ENCODE measurements around the gene HEXD.
"Not testable (repeated sequence)": the region's sequence is repeated elsewhere in the genome, so short reads cannot be mapped to it uniquely, and the experiment has no call there.

Gene HEXD

GRCh38 chr17:82442643-82443464 lies 24.7 kb downstream of the HEXD start:
- no peak for DNase-seq

DNA sequence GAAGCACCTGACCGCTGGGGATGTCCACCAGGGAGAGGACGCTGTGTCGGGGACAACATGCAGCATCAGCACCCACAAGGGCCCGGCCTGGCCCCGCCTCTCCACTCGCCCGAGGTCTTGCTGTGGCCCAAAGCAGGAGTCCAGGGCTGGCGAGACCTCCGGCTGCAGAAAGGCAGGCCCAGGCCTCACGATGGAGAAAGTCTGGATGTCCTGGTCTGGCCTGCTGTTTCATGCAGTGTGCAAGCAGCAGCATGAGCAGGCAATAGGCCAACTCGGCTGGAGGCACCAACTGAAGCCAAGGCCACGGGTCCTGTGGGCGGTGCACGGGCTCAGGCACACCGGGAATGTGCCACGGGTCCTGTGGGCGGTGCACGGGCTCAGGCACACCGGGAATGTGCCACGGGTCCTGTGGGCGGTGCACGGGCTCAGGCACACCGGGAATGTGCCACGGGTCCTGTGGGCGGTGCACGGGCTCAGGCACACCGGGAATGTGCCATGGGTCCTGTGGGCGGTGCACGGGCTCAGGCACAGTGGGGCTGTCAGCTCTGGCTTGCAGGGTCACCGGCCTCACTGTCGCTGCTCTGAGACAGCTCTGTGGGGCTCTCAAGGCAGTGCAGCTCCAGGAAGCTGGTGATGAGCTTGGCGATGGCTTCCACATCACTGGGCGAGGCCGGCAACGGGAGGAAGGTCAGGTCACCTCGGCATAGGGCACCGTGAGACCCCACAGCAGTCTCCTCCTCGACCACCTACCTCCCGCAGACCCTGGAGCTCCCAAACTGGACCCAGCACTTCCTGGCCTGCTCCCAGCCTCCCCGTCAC lies 25.5 kb downstream of the HEXD start:
- DNase-seq = no peak

DNA sequence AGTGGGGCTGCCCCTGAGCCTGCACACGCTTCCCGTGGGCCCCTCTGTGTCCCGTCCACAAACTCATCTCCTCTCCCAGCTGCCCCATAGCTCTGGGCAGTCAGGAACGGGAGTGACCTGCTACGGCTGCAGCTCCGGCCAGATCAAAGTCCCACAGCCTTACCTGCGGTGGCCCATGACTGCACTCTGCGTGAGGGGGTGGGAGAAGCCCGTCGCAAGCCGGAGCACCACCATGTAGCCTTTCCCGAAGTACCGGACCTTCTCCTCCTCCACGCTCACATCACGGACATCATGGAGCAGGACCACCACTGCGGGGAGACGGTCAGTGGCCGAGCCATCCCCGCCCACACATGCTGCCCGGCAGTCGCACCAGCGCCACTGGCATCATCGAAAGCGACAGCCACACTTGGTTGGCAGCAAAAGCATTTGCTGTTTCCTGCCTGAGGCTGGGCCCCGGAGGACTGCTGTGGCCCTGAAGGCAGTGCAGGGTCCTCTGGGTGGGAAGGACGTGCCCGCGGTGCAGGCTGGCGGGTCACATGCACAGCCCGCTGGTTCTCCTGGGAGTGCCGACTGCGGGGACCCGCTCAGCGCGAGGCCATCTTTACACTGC lies 26.2 kb downstream of the HEXD start:
- no peak for DNase-seq

GRCh38 chr17:82444941-82445521 lies 26.9 kb downstream of the HEXD start:
- peak; percentile 76 for DNase-seq

DNA sequence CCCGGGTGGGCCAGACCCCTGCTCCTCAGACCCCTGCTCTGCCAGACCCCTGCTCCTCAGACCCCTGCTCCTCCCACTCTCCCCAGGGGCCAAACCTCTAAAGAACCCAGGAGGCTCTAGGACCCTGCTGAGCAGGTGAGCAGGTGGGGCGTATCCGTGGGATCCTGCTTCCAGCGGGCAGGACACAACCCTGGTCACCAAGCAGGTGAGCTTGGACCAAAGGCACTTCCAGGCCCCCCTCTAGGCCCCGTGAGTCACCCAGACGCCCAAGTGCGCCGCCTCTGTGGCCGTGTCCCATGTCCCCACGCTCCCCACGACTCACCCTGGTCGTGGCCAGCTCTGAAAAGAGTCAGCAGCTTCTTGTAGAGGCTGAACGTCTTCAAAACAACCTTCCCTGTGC lies 27.4 kb downstream of the HEXD start:
- no peak for DNase-seq

DNA sequence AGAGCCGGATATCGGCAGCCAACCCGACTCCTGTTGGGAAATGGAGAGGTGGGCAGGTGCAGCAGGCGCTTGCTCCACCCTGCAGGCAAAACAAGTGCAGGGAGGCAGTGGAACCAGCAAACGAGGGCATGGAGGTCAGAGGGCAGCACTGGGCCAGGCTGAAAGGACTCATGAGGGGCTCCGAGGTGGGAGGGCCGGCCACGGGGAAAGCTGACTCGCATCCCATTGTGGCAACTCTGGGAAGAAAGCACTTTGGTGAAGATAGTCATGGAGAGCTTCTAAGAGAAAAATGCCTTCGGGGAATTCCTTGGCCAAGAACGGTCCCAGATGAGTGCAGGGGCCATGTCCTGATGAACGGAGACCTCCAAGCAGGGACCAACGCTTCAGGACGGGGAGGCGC lies 28.0 kb downstream of the HEXD start:
- no peak for DNase-seq

- no peak for DNase-seq
These were observed 28.5 kb downstream of the HEXD start for GRCh38 chr17:82446649-82447048.

GRCh38 chr17:82447876-82448275 lies 29.7 kb downstream of the HEXD start:
- no peak for DNase-seq

DNA sequence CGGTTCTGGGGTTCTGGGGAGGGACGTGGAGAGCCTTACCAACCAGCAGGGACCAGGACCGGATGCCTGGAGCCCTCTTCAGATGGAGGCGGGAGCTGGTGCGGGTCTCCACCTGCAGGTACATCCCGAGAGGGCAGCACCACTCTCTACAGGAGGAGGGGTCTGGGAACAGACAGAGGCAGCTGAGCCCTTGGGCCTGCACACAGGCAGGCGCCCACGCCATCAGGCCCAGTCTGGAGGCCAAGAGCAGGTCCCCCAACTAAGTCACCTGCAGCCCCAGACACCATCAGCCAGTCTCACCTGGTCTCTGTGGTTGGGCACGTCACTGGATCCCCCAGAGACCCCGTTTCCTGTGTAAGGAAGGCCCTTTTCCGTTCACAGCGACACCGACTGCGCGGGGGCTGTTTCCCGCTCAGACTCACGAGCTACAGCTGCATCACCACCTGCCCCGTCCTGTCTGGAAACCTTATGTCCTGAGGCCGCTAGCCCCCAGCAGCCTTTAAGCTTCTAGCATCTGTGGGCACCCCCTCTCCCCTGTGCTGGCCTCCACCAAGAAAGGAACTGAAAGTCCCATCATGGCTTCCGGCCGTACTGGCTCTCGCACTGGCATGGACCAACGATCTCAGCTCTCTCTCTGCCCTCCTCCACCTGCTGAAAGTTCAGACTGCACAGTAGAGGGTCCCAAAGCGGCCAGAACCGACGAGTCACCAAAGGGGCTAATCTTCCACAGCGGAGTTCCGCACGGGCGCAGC lies 31.2 kb downstream of the HEXD start:
- peak; percentile 76 for DNase-seq

- no peak for DNase-seq
These were observed 31.8 kb downstream of the HEXD start for GRCh38 chr17:82449883-82450356.

DNA sequence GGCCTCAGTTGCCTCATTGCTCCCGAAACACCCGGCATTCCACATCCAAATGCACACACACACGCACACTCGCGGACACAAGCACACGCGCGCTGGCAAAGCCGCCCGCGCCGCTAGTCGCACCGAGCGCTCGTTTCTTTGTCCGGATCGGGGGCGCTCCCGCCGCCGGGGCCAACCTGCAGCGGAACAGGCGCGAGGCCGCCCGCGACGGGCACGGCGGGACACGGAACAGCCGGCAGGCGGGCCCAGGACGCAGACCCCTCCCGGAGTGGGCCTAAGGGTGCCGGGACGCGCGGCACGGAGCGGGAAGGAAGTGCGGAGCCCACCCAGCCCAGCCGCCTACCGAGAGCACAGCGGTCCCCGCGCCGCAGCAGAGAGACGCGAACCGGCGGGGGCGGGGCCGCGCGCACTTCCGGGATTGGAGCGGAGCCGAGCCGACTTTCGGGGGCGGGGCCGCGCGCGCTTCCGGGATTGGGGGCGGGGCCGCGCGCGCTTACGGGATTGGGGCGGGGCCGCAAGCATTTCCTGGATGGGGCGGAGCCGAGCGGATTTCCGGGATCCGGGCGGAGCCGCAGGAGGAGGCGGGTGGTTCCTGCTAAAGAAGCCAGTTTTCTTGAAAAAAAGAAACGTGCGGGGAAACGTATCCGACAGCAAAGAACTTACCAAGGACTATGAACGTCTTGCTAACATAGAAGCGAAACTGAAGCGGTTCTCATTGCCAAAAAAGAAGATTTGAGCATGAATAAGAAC lies 32.4 kb downstream of the HEXD start, which contains the start of gene CYBC1:
CYBC1 (minus strand) TSS at position 396 of the 750 bp plus-strand sequence. CDS start 1,498 bp downstream, outside the sequence.
- DNase-seq = peak; percentile 96

DNA sequence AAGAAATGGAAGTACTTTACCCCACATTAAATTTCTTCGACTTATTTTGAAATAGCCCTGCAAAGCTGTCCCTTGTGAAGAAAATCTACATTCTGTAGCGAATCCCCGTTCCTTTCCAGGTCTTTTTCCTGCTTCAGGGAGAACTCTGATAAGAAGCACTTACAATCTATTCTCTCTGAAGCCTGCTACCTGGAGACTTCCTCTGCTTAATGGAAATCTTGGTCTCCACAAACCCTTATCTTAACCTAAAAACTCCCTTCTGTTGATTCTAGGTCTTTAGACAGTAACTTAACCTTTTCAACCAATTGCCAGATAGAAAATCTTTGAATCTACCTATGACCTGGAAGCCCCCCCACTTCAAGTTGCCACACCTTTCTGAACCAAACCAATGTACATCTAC lies 34.0 kb downstream of the HEXD start:
- DNase-seq = no peak

- DNase-seq = not testable (repeated sequence)
These were observed 35.0 kb downstream of the HEXD start for GRCh38 chr17:82453151-82453550.

DNA sequence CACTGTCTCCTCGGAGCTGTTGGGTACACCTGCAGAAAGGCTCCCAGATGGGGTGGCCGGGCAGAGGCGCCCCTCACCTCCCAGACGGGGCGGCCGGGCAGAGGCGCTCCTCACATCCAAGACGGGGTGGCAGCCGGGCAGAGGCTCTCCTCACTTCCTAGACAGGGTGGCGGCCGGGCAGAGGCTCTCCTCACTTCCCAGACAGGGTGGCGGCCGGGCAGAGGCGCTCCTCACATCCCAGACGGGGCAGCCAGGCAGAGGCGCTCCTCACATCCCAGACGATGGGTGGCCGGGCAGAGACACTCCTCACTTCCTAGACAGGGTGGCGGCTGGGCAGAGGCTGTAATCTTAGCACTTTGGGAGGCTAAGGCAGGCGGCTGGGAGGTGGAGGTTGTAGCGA lies 35.6 kb downstream of the HEXD start:
- DNase-seq = not testable (repeated sequence)

- no peak for DNase-seq
These were observed 39.2 kb downstream of the HEXD start for GRCh38 chr17:82457073-82457928.

GRCh38 chr17:82457929-82458178 lies 39.7 kb downstream of the HEXD start:
- DNase-seq = no peak

DNA sequence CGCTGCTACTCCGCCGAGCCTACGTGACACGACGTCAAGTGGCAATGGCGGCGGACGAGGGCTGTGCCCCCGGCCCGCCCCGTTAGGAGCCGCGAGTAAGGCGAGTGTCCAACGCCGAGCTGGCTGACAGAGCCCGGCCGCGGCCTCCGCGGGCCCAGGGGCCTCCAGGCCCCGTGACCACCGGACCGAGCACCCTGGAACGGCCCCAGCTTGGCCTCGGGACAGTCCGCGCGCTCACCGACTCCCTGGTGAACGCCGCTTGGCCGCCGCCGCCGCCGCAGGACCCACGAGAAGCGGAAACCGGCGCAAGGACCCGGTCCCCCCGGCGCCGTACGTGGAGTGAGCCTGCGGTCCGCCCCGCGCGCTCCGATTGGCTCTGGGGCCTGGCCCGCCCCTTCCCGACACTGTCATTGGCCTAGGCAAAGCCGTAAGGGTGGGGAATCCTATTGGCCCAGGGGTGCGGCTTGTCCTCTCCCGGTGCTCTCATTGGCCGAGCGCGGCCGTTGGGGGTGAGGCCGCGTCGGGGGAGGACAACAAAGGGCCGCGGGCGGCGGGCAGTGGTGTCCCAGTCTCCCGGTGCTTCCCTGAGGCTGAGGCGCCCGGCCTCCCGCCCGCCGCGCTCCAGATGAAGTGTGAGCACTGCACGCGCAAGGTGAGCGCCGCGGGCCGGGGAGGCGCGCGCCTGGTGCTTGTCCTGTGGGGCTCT lies 40.2 kb downstream of the HEXD start, which contains the start of gene NARF:
NARF (plus strand) TSS at position 563 of the 706 bp plus-strand sequence; CDS start at position 626, 63 bp downstream.
- peak; percentile 99 for DNase-seq

- DNase-seq = peak; percentile 72
These were observed 40.8 kb downstream of the HEXD start for GRCh38 chr17:82458885-82459424.

- not testable (repeated sequence) for DNase-seq
These were observed 41.8 kb downstream of the HEXD start for GRCh38 chr17:82459936-82460335.
